Smooth muscle cell (in vitro differentiated cells): ENCODE data around the gene CD81. TPM values are rescaled to one million over a fixed set of nuclear protein-coding genes. Genes with fewer than 3 reads are reported as not detected.

Experiments
- DNase-seq: peaks from one replicate; lab custom pipeline; 2025; ENCODE audit not compliant: unreplicated experiment; lab: John Stamatoyannopoulos, UW
- H2AFZ ChIP-seq: fragments of 200-600 bp; sonication (generic); 2 replicates; pipeline ENCODE4 v1.6.0; 2016; ENCODE audit warnings: antibody characterized with exemption, low read depth, mild to moderate bottlenecking
- H3F3A ChIP-seq: fragments of 200-600 bp; sonication (generic); 2 replicates; pipeline ENCODE4 v1.6.0; 2017; ENCODE audit warnings: antibody characterized with exemption, low read depth
- H3K27ac ChIP-seq: fragments of 200-600 bp; sonication (generic); 2 replicates; pipeline ENCODE4 v1.5.1; 2016; ENCODE audit warnings: low read depth, mild to moderate bottlenecking
- H3K27me3 ChIP-seq: fragments of 200-600 bp; sonication (generic); 2 replicates; pipeline ENCODE4 v1.6.1; 2016; ENCODE audit warnings: low read depth, mild to moderate bottlenecking
- H3K36me3 ChIP-seq: fragments of 200-600 bp; sonication (generic); 2 replicates; pipeline ENCODE4 v1.5.1; 2016; ENCODE audit warnings: low read depth
- H3K4me1 ChIP-seq: fragments of 200-600 bp; sonication (generic); 2 replicates; pipeline ENCODE4 v1.5.1; 2016; ENCODE audit warnings: low read depth
- H3K4me2 ChIP-seq: fragments of 200-600 bp; sonication (generic); 2 replicates; pipeline ENCODE4 v1.6.0; 2016; ENCODE audit warnings: mild to moderate bottlenecking
- H3K4me3 ChIP-seq: fragments of 200-600 bp; sonication (generic); 2 replicates; pipeline ENCODE4 v1.5.1; 2016; ENCODE audit warnings: mild to moderate bottlenecking
- H3K79me2 ChIP-seq: fragments of 200-600 bp; sonication (generic); 2 replicates; pipeline ENCODE4 v1.6.0; 2016; ENCODE audit warnings: low read depth, mild to moderate bottlenecking
- H3K9ac ChIP-seq: fragments of 200-600 bp; sonication (generic); 2 replicates; pipeline ENCODE4 v1.6.0; 2016; ENCODE audit warnings: low read depth
- H3K9me3 ChIP-seq: fragments of 200-600 bp; sonication (generic); replicated peaks from 2 replicates; pipeline ENCODE4 v1.5.1; 2016; ENCODE audit warnings: low read depth
- H4K20me1 ChIP-seq: fragments of 200-600 bp; sonication (generic); 2 replicates; pipeline ENCODE4 v1.6.0; 2016; ENCODE audit warnings: low read depth
- CTCF ChIP-seq: fragments of 200-600 bp; sonication (generic); IDR thresholded peaks from 2 replicates; pipeline ENCODE4 v1.5.1; 2017; ENCODE audit warnings: borderline replicate concordance, mild to moderate bottlenecking, antibody characterized with exemption; ENCODE audit not compliant: insufficient read depth, poor library complexity, severe bottlenecking
- WGBS: methylation state at CpG from one replicate; pipeline ENCODE4 v1.1.7; 2016; ENCODE audit warnings: low lambda C conversion rate; 5-methylcytosine and 5-hydroxymethylcytosine counted together
- polyA plus RNA-seq: library from polyadenylated mRNA; unstranded; fragments of >200 nt; fragmentation: Nextera tagmentation; extraction: Ambion mirVana; gene quantifications from 2 replicates; pipeline ENCODE4 v1.2.1, GENCODE V29; 2016
- total RNA-seq: library from RNA; depleted of rRNA; stranded (reverse); fragments of >200 nt; gene quantifications from 2 replicates; pipeline ENCODE4 v1.2.3, GENCODE V29; 2014

Gene CD81
- total and polyA plus RNA-seq, 2 experiments from 2014 or later: 191 to 519 TPM

GRCh38 chr11:2380807-2381350, 3.8 kb downstream of the CD81 start:
- Histone ChIP-seq H3K27me3 (no peaks in the 10 kb centered on the region), H3K4me3 (no peak overlapping the region), H3K4me1 (peaks cover 5% of the 10 kb centered on the region), H3K9me3 (no peaks in the 10 kb centered on the region), H2AFZ (no peak overlapping the region), H3K9ac (no peak overlapping the region), H3K4me2 (no peak overlapping the region), H3F3A (no peaks in the 10 kb centered on the region), H4K20me1 (peaks cover 87% of the 10 kb centered on the region), H3K36me3 (no peaks in the 10 kb centered on the region), H3K27ac (no peak overlapping the region), H3K79me2 (peaks cover 85% of the 10 kb centered on the region)
- no peak for DNase-seq
- no peak for TF ChIP-seq CTCF
- 81% methylated on average over 20 of the region's 20 CpGs for WGBS

- Histone ChIP-seq H3K4me2 (no peak overlapping the region), H3K9ac (no peak overlapping the region), H3K9me3 (no peaks in the 10 kb centered on the region), H3K4me1 (peaks cover 5% of the 10 kb centered on the region), H3K36me3 (no peaks in the 10 kb centered on the region), H3K27ac (no peak overlapping the region), H4K20me1 (peaks cover 92% of the 10 kb centered on the region), H3K27me3 (no peaks in the 10 kb centered on the region), H3F3A (no peaks in the 10 kb centered on the region), H3K4me3 (no peak overlapping the region), H3K79me2 (peaks cover 93% of the 10 kb centered on the region), H2AFZ (no peak overlapping the region)
- TF ChIP-seq CTCF: no peak
- no peak for DNase-seq
- WGBS: 97% methylated on average over 11 of the region's 11 CpGs
These were observed 4.5 kb downstream of the CD81 start for GRCh38 chr11:2381494-2382128.

GRCh38 chr11:2382129-2382517, 5.0 kb downstream of the CD81 start:
- Histone ChIP-seq H3K9ac (no peak overlapping the region), H3K79me2 (peaks cover 98% of the 10 kb centered on the region), H3K4me3 (no peak overlapping the region), H3K27ac (no peak overlapping the region), H4K20me1 (peaks cover 95% of the 10 kb centered on the region), H3K4me1 (peaks cover 5% of the 10 kb centered on the region), H3K36me3 (no peaks in the 10 kb centered on the region), H3F3A (no peaks in the 10 kb centered on the region), H3K27me3 (no peaks in the 10 kb centered on the region), H3K9me3 (no peaks in the 10 kb centered on the region), H3K4me2 (no peak overlapping the region), H2AFZ (no peak overlapping the region)
- no peak for TF ChIP-seq CTCF
- WGBS: 89% methylated on average over 11 of the region's 11 CpGs
- no peak for DNase-seq
